ENCODE results near the gene CCDC68.
"Not testable (repeated sequence)": the region's sequence is repeated elsewhere in the genome, so short reads cannot be mapped to it uniquely, and the experiment has no call there.

The CCDC68 gene

GRCh38 chr18:54873884-54874255, 85.4 kb downstream of the CCDC68 start:
- no peak for DNase-seq

DNA sequence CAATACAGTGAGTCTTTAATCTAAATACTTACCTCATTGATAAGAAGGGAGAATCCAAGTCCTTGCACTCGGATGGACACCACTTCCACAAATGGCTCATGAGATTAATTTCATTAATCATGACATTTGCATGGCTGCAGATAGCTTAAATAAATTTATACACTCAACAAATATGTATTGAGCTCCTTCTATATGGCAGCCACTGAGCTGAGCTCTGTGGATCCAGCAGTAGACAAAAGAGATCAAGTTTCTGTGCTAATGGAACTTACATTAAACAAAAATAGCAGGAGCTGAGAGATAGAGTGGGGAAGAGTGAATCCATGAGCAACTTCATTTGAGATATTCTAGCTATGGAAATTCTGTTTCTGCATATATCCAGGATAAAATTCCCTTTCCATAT, 86.6 kb downstream of the CCDC68 start:
- DNase-seq, result no peak

GRCh38 chr18:54871231-54871630, 88.0 kb downstream of the CCDC68 start:
- DNase-seq, result no peak

DNA sequence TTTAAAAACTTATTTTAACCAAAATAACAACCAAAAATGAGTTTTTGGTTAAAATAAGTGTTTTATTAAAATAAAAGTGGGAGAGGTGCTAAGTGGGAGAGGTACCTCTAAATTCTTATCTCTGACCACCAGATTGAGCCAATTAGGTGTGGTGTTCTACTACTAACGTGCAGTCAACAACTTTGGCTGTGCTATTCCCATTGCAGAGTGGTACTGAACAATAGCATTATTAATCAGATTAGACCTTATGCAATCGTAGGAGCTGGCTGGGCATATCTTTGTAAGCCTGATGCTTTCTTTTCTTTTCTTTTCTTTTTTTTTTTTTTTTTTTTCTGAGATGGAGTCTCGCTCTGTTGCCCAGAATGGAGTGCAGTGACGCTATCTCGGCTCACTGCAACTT, 92.1 kb downstream of the CCDC68 start:
- DNase-seq, result no peak

- no peak for DNase-seq
Observed at GRCh38 chr18:54860941-54861340, 98.3 kb downstream of the CCDC68 start.

- no peak for DNase-seq
Observed at GRCh38 chr18:54859667-54860421, 99.4 kb downstream of the CCDC68 start.

DNA sequence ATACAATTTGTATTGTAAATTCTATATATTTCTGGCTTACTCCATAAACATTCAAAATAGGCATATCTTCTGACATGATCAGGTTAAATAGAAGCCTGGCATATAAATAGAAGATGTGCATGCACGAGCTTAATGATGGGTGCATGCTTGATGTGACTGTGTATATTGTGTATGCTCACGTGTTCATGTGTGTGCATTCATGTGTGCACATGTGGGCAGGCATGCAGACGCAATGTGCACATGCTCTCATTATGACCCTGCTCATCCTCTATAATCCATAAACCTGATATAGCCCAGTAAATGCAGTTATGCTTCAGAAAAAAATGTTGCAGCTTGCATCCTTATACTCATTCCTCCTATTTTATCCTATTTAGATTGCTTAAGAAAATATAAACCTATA, 101.8 kb downstream of the CCDC68 start:
- no peak for DNase-seq

DNA sequence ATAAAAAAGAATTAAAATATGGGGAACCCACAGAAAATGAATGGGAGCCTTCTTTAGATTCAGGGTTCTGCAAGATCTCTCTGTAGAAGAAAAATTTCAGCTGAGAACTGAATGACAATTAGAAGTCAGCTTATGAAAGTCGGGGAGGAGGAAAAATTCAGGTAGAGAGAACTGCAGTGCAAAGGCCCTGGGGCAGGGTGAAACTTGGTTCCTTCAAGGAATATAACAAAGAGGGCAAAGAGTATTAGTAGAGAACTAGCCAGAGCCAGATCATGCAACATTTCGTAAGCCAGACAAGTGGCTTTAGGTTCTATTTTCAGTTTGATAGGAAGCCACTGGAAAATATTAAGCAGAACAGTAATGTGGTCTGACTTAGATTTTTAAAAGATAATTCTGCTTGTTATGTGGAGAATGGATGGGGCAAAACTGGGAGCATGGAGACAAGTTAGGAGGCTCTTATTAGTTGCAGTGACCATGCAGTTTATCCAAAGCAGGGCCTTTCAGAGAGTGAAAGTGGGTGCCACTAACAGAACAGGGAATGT, 103.1 kb downstream of the CCDC68 start:
- no peak for DNase-seq

DNA sequence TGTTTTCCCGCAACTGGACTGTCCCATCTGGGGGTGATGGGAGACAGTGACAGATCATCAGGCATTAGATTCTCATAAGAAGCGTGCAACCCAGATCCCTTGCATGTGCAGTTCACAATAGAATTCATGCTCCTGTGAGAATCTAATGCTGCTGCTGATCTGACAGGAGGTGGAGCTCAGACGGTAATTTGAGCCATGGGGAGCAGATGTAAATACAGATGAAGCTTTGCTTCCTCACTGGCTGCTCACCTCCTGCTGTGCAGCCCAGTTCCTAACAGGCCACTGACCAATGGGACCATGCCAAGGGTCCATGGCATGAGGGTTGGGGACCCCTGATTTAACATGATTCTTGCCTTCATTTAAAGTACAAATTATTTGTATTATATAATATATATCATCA, 104.2 kb downstream of the CCDC68 start:
- DNase-seq, result not testable (repeated sequence)

DNA sequence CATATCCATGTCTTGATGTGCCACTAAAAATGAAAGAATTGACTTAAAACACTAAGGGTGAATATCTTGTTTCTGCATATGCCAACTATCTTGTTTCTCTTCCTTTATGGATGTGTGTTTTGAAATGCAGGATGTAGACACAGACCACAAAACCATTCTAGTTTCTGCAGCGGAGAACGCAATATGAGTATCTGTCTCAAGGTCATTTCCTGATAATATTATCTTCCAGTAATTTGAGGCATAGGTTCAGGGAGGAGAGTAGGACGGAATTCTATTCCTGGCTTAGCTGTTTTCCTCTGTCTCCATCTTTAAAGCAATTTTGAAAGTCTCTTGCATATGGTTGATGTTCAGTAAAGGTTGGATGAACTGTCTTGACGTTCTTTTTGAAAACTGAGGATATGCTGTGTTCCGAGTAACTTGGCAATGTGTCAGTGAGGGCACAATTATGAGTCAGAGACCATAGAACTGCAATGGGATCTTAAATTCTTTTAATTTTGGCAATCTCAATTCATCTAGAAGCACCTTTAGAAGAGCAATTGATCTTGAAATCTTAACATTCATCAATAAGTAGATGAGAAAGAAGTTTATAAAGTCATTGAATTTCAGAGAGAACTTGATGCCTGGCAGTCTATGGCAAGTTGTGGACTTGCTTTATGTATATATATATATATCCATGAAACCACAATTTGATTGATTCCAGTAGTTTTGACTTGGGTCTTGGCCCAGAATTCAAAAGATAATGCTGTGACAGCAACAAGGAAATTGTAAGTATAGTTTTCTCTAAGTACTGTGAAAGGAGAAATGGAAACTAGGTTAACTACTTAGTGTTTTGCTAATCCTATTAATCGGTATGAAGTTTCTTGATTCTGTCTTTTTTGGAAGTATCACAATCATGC, 106.2 kb downstream of the CCDC68 start:
- DNase-seq, result no peak
